Tibial nerve (tissue), 4 donors: ENCODE measurements around the gene HNRNPM. TPM values are rescaled to one million over a fixed set of nuclear protein-coding genes. Genes with fewer than 3 reads are reported as not detected.

Experiments used
- DNase-seq, 2 donors: peaks; one replicate each; pipeline ENCODE4 v3.0.0-alpha.2; 2019; ENCODE audit warnings: low spot score in 2 of 2
- H3K27ac ChIP-seq, 4 donors: fragments of 200-600 bp; sonication (generic) in 3 of 4; one replicate each; pipeline ENCODE4 v1.5.1; 2017 to 2019; ENCODE audit warnings: mild to moderate bottlenecking in 1 of 4
- H3K27me3 ChIP-seq, 2 donors: fragments of 200-600 bp; sonication (generic) in 1 of 2; one replicate each; pipeline versions ENCODE4 v1.5.1 to v1.6.0; 2017 to 2019
- H3K36me3 ChIP-seq, 3 donors: fragments of 200-600 bp; sonication (generic); one replicate each; pipeline ENCODE4 v1.5.1; 2018 to 2019
- H3K4me1 ChIP-seq, 4 donors: fragments of 200-600 bp; sonication (generic) in 3 of 4; one replicate each; pipeline ENCODE4 v1.5.1; 2017 to 2019
- H3K4me3 ChIP-seq, 4 donors: fragments of 200-600 bp; sonication (generic) in 3 of 4; one replicate each; pipeline ENCODE4 v1.5.1; 2017 to 2019; ENCODE audit warnings: mild to moderate bottlenecking in 1 of 4, moderate library complexity in 1 of 4
- H3K9me3 ChIP-seq, 4 donors: fragments of 200-600 bp; sonication (generic) in 3 of 4; one replicate each; pipeline ENCODE4 v1.5.1; 2017 to 2019
- CTCF ChIP-seq, 5 experiments: fragments of 200-600 bp in 3 of 5; fragments of 450-650 bp in 2 of 5; sonication (generic) in 3 of 5; IDR thresholded peaks; one replicate each; pipeline ENCODE4 v1.5.1; 2016 to 2019; ENCODE audit warnings: antibody characterized with exemption in 5 of 5, mild to moderate bottlenecking in 3 of 5, moderate library complexity in 2 of 5
- EP300 ChIP-seq, 2 donors: sonication (generic); formaldehyde crosslinking; IDR thresholded peaks; one replicate each; pipeline ENCODE4 v1.6.1; 2017; ENCODE audit warnings: antibody characterized with exemption in 2 of 2, mild to moderate bottlenecking in 1 of 2
- POLR2A ChIP-seq, 2 donors: fragments of 450-650 bp; IDR thresholded peaks; one replicate each; pipeline ENCODE4 v1.6.1; 2017; ENCODE audit warnings: antibody characterized with exemption in 2 of 2, mild to moderate bottlenecking in 2 of 2, moderate library complexity in 2 of 2
- WGBS, 2 donors: methylation state at CpG; one replicate each; pipeline ENCODE4 v1.1.5; 2018; 5-methylcytosine and 5-hydroxymethylcytosine counted together
- total RNA-seq, 4 donors: library from RNA; depleted of rRNA; stranded (reverse); fragments of >200 nt; gene quantifications; one replicate each; pipeline ENCODE4 v1.1.0, GENCODE V29; 2016

HNRNPM gene
- total RNA-seq, 4 donors from 2014 or later: 139 to 251 (median 164) TPM

GRCh38 chr19:8473648-8474476, 29.1 kb downstream of the HNRNPM start:
- H3K36me3 ChIP-seq: peaks cover 2 to 96% (median 10%) of the 10 kb centered on the region in 3 donors
- peaks cover 0 to 29% (median 0%) of the 10 kb centered on the region in 4 donors for H3K4me1 ChIP-seq
- WGBS, 2 donors: 80 to 84% methylated on average over 6 of the region's 6 CpGs

GRCh38 chr19:8475005-8475404, 30.2 kb downstream of the HNRNPM start:
- TF ChIP-seq EP300 (IDR thresholded peaks at IDR 0.05) (no peak), CTCF (IDR thresholded peaks at IDR 0.05) (no peak), POLR2A (IDR thresholded peaks at IDR 0.05) (no peak)
- H3K4me3 ChIP-seq: no peak overlapping the region
- H3K9me3 ChIP-seq: no peaks in the 10 kb centered on the region
- H3K27ac ChIP-seq: no peak overlapping the region
- WGBS, 2 donors: 90 to 92% methylated on average over 1 of the region's 1 CpG
- peaks cover 0 to 87% (median 6%) of the 10 kb centered on the region in 3 donors for H3K36me3 ChIP-seq
- no peak for DNase-seq
- peaks cover 0 to 33% (median 0%) of the 10 kb centered on the region in 4 donors for H3K4me1 ChIP-seq
- no peaks in the 10 kb centered on the region for H3K27me3 ChIP-seq

More at GRCh38 chr19:8473648-8474476, 29.1 kb downstream of the HNRNPM start:
- Histone ChIP-seq H3K27me3 (no peaks in the 10 kb centered on the region), H3K9me3 (no peaks in the 10 kb centered on the region), H3K27ac (no peak overlapping the region), H3K4me3 (no peak overlapping the region)
- TF ChIP-seq CTCF (IDR thresholded peaks at IDR 0.05) (no peak), EP300 (IDR thresholded peaks at IDR 0.05) (no peak), POLR2A (IDR thresholded peaks at IDR 0.05) (no peak)
- no peak for DNase-seq

- 71 to 72% methylated on average over 8 of the region's 8 CpGs for WGBS, 2 donors
- Histone ChIP-seq H3K4me1 (peaks cover 0 to 45% (median 0%) of the 10 kb centered on the region in 4 donors), H3K27me3 (no peaks in the 10 kb centered on the region), H3K4me3 (no peak overlapping the region), H3K36me3 (peaks cover 0 to 84% (median 4%) of the 10 kb centered on the region in 3 donors), H3K27ac (no peak overlapping the region), H3K9me3 (no peaks in the 10 kb centered on the region)
- TF ChIP-seq EP300 (IDR thresholded peaks at IDR 0.05) (no peak), CTCF (IDR thresholded peaks at IDR 0.05) (no peak), POLR2A (IDR thresholded peaks at IDR 0.05) (no peak)
- DNase-seq: no peak
Measured at GRCh38 chr19:8476524-8476923, 31.7 kb downstream of the HNRNPM start.

GRCh38 chr19:8477889-8478288, 33.1 kb downstream of the HNRNPM start:
- Histone ChIP-seq H3K4me1 (peaks cover 0 to 53% (median 0%) of the 10 kb centered on the region in 4 donors), H3K27ac (no peak overlapping the region), H3K36me3 (peaks cover 0 to 84% (median 4%) of the 10 kb centered on the region in 3 donors), H3K4me3 (no peak overlapping the region), H3K9me3 (no peaks in the 10 kb centered on the region), H3K27me3 (no peaks in the 10 kb centered on the region)
- TF ChIP-seq POLR2A (IDR thresholded peaks at IDR 0.05) (no peak), CTCF (IDR thresholded peaks at IDR 0.05) (no peak), EP300 (IDR thresholded peaks at IDR 0.05) (no peak)
- DNase-seq: no peak
- 72 to 78% methylated on average over 4 of the region's 4 CpGs for WGBS, 2 donors

- DNase-seq: no peak
- TF ChIP-seq POLR2A (IDR thresholded peaks at IDR 0.05) (no peak), EP300 (IDR thresholded peaks at IDR 0.05) (no peak), CTCF (IDR thresholded peaks at IDR 0.05) (no peak)
- 59% methylated on average over 3 of the region's 3 CpGs for WGBS, 2 donors
- H3K4me3 ChIP-seq: no peak overlapping the region
- peak overlapping the region in 1 of 4 donors; percentile 34 for H3K27ac ChIP-seq
- H3K4me1 ChIP-seq: peaks cover 0 to 53% (median 0%) of the 10 kb centered on the region in 4 donors
- no peaks in the 10 kb centered on the region for H3K9me3 ChIP-seq
- H3K36me3 ChIP-seq: peaks cover 0 to 86% (median 4%) of the 10 kb centered on the region in 3 donors
- H3K27me3 ChIP-seq: no peaks in the 10 kb centered on the region
Measured at GRCh38 chr19:8478598-8478997, 33.8 kb downstream of the HNRNPM start.
